HG03442 (cell line): ENCODE results near the gene CYTH1.

ENCODE experiments used
- ATAC-seq: cut with Tn5 transposase; IDR thresholded peaks from one replicate; pipeline ENCODE4 v1.9.1; 2021; ENCODE audit warnings: mild to moderate bottlenecking, moderate library complexity; ENCODE audit not compliant: unreplicated experiment

Gene CYTH1

DNA sequence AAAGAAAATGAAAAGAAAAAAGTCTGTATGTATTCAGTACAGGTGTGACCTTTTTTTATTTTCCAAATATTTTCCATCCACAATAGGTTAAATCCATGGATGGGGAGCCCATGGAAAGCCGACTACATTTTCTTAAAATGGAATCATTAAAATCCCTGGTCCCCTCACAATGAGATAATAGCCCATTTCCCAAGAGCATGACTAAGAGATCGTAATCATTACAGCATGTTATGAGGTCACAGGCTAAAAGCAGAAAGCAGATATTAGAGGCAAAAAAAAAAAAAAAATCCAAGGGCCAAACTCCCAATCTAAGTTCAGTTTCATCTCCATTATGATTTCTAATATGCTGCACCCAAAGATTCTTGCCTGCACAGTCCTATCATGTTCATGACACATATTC is 44.7 kb downstream of the CYTH1 start:
- ATAC-seq = no peak

DNA sequence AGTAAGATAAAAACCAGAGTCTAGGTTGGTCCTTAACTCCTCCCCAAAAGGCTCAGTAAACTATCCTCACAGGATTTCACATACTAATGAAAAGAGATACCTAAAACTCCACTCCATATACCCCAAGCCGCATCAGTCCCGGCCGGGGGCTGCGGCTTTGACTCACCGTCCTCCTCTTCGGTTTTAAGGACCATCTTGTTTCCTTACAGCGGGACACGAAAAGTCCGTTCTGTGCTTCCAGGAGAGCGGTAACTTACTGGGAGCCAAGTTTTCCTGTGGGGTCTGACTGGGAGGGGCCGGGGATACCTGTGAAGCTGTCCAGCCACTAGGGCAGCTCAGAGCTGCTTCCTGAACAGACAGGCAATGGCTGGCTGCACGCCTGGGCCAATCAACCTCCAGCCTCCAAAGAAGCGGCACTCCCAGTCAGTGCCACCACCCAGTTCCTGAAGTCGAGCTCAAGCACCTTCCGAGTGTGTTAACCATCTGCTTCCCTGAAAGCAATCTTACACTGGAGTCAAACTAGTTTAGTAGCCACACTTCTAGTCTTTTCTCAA is 45.5 kb downstream of the CYTH1 start:
- ATAC-seq = peak; percentile 46

DNA sequence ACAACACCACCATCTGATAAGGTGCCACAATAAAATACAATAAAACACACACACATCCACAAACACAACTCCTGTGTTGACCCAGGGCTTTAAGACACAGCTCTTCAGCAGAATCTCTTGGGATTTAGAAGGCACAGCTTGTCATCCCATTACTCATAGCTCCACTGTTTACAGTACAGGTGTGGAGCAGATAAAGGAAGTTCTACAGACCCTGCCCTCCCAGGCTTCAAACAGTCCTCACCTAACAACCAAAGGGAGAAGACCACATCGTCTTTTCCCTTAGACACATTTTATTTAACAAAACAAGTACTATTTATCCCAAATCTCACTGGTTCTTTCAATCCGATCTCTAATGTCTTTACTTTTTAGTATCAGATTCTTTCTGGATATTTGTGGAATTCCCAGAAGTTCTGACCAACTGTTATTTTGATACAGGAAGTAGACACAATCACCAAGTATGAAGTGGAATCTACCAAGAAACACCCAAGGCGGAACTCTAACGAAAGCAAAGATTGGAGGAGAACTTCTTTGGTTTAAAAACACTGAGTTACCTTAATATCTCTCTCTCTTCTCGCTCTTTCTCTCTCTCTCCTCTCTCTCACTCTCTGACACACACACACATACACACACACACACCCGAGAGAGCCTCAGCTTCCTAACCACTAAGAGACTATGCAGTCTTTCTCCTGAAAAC is 46.1 kb downstream of the CYTH1 start:
- no peak for ATAC-seq

DNA sequence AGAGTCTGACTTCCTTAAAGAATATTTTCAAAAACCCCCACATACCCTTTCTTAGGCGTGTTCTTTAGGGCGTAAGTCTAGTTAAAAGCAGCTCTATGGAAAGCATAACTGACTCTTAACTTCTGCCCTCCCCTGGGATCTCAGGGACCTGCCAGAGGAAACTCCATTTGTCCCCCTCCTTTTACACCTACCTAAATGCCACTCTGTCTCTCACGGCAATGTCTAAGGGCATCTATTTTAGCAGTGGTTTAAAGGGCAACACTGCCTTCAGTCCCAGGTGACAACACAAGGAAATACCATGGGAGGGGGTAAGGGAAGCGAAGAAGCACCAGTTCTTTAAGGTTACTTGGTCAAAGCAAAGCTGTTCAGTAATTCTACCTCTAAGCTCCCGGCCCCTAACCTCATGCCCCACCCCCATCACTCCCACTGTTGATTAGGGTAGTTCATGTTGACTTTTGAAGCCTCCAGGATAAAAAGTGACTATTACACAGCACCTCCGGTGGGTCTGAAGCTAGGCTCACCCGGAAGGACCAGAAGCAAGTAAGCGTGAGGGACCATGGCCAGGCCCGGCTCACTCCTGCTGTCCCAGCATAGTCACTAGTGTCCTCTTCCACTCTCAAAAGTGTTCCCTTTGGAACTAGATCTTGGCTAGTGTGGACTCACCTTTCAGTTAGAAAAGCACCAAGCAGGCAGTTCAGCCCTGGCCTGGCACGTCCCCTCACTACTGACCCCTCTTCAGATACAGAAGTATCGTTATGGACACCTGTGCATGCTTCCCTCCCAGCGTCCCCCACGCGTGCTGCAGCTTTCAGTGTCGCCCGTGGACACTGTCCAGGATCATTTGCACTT is 47.1 kb downstream of the CYTH1 start:
- no peak for ATAC-seq

DNA sequence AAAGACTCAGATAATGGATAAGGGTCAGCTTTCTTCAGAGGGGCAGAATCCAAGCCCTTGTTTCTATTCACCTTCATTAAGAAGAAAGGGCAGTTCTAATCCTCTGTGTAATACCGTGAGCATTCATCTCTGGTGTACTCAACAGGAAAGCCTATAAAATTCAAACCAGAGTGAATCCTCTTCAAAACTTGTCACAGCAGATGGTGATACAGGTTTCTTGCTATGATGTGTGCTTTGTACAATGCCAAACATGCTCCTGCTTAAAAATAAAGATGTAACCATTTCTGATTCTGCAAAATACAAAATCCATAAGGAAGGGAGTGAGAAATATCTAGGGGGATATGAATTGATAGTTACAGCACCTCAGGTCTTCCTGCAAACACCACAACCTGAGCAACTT is 49.7 kb downstream of the CYTH1 start:
- ATAC-seq = no peak

DNA sequence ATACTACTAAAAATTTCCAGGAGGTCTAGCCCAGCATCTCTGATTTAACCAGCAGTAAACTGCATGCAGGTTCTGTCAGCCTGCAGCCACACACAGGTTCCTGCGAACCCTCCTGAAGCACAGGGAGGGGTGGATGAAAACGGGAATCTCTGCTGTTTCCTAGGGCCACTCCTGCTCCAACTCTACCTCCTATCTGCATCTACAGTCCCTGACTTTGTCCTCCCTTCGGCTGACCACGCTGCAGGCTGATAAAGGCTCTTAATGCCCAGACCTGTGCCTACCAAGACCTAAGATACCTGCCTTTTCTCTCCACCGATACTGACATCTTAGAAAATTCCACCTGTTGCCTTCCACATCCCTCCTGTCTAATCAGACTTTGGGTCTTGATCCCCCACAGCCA is 50.2 kb downstream of the CYTH1 start:
- ATAC-seq = no peak

DNA sequence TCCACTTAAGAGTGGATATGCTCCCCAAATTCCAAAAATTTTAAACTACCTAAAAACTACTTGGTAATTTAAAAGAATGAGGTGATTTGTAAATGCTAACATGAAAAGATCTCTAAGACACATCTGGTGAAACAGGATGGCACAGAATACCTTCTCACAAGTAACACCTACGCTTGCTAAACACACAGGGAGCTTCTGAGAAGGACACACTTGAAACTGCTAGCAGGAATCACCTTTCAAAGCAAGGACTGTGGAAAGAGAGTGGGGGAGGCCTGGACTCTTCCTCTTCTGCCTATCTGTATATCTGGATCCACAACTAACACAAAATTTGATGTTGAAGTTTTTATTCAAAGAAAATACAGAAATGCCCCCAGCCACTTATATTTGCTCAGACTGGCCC is 52.4 kb downstream of the CYTH1 start:
- ATAC-seq = no peak

DNA sequence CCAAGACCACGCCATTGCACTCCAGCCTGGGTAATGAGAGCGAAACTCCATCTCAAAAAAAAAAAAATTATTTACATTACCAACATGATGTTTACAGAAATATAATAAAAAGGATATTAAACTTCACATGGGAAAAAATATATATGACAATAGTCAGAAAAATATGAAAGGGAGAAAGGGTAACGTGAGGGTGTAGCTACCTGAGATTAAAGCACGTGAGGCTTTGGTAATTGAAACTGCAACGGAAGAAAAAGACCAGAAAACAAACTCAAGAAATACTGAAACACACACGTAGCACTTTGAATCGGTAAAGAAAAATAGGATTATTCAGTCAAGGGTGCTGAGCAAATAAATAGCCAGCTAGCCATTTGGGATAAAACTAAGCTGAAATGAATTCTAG is 53.6 kb downstream of the CYTH1 start:
- ATAC-seq = no peak

DNA sequence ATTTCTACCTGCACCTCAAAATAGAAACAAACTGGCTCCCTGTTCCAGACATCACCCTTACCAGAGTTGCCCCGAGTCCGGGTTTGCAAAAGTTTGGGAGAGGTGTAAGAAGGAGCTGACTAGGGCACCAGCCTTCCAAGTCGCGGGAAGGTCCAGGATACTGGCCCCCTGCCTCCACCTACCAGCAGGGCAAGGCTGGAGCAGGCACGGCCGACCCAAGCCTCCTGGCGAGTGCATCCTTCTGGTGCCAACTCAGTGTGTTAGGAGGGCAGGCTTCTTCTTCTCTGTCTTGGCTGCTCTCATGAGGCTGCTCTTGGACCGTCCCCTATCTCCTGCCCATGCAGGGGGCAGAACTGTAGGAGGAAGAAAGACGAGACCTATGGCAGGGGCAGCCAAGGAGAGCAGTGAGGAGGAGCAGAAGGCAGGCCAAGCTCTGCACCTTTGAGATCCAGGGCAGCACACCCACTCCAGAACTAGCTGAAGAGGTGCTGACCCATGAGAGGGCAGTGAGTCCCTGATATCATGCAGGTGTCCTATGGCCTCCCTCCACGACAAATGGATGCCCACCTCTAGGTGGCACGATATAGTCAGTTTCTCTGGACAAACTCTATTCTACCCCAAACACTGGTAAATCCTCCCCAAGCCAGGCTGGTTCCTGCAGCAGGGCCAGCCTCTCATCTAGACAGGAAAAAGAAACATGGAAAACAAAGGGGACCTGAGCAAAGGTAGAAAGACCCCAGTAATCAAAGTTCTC is 54.4 kb downstream of the CYTH1 start:
- no peak for ATAC-seq

DNA sequence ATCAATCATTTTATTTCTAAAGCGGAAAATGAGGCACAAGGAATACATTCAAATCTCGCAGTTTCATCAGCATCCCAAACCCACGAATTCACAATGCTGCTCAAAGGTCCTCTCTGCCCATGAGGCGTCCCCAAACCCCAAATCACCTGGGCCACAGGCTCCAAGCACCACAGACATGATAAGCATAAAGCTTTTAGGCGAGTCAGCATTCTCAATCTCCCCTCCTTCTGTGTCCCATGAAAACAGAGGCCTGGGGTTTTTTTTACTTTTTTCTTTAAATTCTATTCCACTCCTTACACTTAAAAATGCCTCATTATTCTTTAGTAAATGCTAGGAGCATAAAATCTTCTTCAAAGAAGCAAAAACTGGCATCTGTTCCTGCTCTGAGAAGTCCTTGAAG is 55.0 kb downstream of the CYTH1 start:
- ATAC-seq = no peak

DNA sequence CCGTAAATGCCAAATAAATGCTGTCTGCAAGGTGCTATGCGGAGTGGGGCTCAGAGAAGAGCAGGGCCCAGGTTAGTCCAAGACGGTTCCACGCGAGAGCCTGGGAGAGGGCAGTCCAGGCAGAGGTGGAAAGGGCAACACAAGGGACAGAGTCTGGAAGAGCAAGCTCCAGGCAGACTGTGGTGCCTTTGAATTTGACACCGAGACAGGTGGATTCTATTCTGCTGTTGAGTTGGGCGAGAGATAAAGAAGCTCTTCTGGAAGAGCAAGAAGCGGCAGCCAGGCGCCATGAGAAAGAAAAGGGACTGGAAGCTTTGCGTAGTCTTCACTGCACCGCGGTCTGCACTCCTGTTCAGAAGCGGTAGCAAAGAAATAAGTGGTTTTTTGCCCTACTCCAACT is 55.6 kb downstream of the CYTH1 start:
- ATAC-seq = no peak

DNA sequence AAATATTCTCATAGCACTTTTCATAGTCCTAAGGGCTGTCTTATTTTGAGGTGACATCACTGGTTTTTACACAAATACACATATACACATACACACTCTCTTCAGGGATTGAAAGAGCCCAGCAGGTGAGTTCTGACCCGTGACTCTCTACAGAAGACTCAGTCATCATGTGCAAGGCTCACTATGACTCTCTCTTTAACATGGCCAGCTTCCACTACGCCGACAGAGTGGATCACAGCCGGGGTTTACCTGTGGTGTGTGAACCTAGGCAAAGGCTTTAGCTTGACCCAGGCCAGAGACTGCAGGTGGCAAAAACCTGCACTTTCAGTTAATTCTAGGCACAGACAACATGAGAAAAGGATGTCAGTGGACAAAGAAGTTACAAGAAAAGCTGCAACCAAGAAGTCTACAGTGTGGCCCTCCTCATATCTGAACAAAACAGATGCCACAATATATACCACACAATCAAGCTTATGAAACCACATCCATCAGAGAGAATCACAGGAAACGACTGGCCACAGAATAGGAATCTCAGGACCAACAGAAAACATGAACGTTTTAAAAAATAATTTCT is 56.5 kb downstream of the CYTH1 start:
- ATAC-seq = no peak

DNA sequence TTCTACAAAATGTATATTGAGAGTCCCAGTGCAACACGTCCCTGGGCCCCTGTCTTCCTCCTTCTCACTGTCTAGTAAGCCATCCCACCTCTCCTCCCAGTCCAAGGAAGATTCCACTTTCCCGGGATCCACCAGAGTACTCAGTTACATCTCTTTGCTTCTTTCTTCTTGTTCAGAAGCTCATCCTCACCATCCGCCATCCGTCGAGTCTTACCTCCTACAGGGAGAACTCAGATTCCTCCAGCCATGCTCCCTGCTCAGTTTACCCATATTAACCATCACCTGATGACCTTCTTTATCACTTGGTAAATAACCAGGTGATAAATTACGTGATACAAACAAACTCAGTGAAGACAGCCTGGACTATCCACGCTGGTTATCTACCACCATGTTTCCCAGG is 57.1 kb downstream of the CYTH1 start:
- ATAC-seq = no peak

DNA sequence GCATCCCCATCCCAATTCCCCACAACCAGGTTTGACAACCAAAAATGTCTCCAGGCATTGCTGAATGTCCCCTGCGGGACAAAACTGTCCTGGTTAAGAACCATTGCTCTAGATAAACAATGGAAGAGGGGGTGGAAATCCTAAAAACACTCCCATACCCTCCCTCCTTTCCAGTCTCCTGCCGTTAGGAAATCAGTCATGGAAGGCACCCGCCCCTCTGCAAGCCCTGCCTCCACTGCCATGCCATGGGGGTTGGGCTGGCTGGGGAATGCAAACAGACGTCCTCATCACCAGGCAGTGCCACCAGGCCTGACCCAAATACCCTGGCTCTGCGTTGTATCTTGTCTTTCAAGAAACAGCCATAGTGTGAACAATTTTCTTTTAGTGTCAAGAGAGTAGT is 57.5 kb downstream of the CYTH1 start:
- ATAC-seq = no peak

DNA sequence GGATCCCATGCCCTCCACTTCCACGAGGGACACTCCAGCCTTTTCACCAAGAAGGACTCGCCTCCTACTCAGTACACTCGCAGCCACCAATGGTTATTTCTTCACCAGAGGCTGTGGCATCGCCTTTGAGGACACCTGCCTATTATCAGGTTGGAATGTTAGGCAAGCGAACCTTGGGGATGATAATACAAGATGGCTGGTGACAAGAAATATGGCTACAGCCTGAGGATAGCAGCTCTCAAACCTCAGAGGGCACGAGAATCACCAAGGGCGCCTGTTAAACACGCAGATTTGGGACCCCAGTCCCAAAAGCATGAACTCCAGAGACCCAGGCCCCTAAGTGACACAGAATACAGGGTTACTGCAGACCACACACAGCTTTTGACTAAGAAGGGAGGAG is 58.1 kb downstream of the CYTH1 start:
- no peak for ATAC-seq

DNA sequence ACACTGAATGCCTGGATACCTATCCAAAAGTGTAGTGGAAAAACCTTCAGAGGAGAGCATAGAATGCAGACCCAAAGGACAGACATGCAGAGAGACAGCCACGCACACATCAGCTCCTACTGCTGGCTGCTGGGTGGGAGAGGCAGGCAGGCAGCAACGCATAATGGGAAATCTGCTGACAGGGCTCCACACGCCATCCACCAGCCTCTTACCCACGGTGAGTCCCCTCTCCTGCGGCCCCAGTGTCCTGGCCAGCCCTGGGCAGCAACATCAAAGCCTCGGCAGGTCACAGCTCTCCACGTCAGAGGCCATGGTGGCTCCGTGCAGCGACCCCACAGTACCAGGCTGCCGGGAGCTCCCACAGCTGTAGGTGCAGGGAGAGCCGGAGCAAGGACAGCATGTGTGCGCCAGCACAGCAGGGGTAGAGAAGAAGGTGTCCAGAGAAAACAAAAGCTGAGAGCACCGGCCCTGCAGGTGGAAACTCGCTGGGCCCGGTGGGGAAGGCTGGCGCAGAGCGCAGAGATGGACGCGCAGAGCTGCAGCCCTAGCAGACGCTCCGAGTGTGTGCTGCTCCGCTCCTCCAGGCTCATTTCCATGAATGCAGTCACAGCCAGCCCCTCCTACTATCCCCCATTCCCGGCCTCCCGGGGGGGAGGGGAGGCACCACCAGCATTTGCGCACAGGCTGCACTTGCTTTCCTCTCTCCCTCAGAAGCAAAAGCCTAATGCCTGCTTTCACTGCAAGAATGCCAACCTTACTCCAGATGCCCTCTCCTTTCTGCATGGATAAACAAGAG is 58.9 kb downstream of the CYTH1 start:
- no peak for ATAC-seq

DNA sequence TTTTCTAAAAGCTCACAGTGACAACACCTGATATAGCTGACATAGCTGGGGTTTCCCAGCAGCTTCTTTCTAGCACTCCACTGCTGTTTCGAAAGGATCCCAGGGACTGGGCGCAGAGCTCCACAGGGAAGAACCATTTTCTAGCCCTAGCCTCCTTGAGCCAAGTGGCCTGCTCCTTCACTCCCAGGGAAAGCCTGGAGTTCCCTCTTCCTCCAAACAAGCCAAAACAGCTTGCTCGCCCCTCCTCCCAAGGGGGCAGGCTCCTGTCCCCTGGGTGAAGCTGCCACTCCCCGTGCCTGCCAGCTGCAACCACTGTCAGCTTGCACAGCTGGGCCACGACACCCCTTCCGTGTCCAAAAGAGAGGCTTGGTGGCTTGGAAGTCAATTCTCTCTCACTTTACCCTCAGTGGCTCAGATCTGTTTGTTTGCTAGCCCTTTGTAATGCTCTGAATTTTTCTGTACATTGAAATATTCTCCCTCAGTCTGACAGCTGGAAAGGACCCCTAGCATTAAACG is 59.8 kb downstream of the CYTH1 start:
- no peak for ATAC-seq

DNA sequence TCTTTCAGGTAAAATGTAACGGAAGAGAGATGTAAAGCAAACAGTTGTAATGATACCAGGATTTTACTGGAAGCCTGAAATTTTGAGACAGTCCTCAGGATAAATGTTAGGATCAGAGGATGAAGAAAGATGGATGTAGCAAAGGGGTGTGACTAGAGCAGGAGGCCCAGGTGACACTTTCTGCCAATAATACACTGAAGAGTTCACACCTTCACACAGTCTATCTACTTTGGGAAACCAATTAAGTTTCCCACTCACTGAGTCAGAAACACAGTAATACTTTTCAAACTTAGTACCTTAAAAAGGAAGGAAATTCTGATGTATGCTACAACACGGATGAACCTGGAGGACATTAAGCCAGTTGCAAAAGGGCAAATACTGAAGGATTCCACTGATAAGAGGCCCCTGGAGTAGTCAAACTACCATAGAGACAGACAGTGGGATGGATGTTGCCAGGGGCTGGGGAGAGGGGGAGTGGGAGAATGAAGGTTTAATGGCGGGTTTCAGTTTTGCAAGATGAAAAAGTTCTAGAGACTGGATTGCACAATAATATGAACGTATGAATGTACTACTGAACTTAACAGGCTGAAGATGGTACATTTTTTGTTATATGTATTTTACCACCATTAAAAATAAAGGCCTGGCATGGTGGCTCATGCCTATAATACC is 62.3 kb downstream of the CYTH1 start:
- ATAC-seq = no peak

DNA sequence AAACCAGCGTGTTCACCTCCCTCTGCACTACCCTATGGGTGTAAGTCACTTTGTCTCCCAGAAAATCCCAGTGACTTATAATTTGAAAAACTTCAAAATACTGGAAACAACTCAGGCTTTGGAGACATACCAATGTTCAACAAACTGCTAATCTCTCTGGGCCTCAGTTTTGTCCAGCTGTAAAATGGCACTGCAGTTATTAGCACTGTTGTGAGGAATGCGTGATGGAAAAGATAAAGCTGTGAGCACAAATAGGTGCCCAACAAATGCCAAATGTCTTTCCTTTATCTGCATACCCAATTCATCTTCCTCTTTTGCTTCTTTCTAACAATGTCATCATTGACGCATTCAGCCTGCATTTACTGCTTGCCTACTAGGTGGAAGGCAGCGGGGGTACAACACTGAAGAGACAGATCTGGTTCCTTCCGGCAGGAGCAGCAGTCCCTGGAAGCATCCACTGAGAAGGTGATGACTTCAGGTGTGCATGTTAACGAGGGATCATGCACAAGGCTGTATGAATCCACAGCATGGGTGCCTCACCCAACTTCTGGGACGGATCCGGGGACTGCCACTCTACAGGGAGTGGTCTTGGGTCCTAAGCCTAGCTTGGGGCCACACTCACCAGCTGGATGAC is 63.4 kb downstream of the CYTH1 start:
- no peak for ATAC-seq
